Lower leg skin (tissue), 4 donors: ENCODE results near the gene CYLD. TPM values are rescaled to one million over a fixed set of nuclear protein-coding genes. Genes with fewer than 3 reads are reported as not detected.

Experiments
- DNase-seq, 2 donors: peaks; one replicate each; pipeline ENCODE4 v3.0.0-alpha.2; 2019; ENCODE audit warnings: low spot score in 2 of 2
- H3K4me3 ChIP-seq: fragments of 200-600 bp; sonication (generic); 2 replicates; pipeline ENCODE4 v1.5.1; 2017; ENCODE audit warnings: mild to moderate bottlenecking, low read depth; ENCODE audit not compliant: poor library complexity, severe bottlenecking
- CTCF ChIP-seq, 3 donors: fragments of 450-650 bp; IDR thresholded peaks; one replicate each; pipeline ENCODE4 v1.5.1; 2016; ENCODE audit warnings: antibody characterized with exemption in 3 of 3, mild to moderate bottlenecking in 3 of 3, moderate library complexity in 2 of 3
- POLR2A ChIP-seq, 2 donors: fragments of 450-650 bp; IDR thresholded peaks; one replicate each; pipeline ENCODE4 v1.6.1; 2016 to 2017; ENCODE audit warnings: antibody characterized with exemption in 2 of 2, mild to moderate bottlenecking in 1 of 2, moderate library complexity in 1 of 2
- WGBS, 2 donors: methylation state at CpG; one replicate each; pipeline ENCODE4 v1.1.5; 2018; 5-methylcytosine and 5-hydroxymethylcytosine counted together
- intact Hi-C: fragments of 100-400 bp; cut with DNase I; formaldehyde crosslinking; loops from one replicate; pipeline ENCODE4 v1.15.0; 2023; ENCODE audit warnings: low total_unique reads
- total RNA-seq, 4 donors: library from RNA; depleted of rRNA; stranded (reverse); fragments of >200 nt; gene quantifications; one replicate each; pipeline ENCODE4 v1.1.0, GENCODE V29; 2016

CYLD gene
- total RNA-seq, 4 donors from 2014 or later, result 35.8 to 50.3 (median 41.8) TPM

GRCh38 chr16:50834701-50835100 is 92.8 kb downstream of the CYLD start:
- no peak overlapping the region for H3K4me3 ChIP-seq
- WGBS, 2 donors, result 94 to 100% methylated on average over 4 of the region's 4 CpGs
- peak in 1 of 2 donors; percentile 36 for DNase-seq
- TF ChIP-seq CTCF (IDR thresholded peaks at IDR 0.05) (no peak), POLR2A (IDR thresholded peaks at IDR 0.05) (no peak)
- intact Hi-C loops, result no loop called here

- 48 to 61% methylated on average over 10 of the region's 10 CpGs for WGBS, 2 donors
- intact Hi-C loops, result no loop called here
- peak in 1 of 2 donors; percentile 66 for DNase-seq
- TF ChIP-seq CTCF (IDR thresholded peaks at IDR 0.05) (no peak), POLR2A (IDR thresholded peaks at IDR 0.05) (no peak)
- H3K4me3 ChIP-seq, result no peak overlapping the region
These were observed 93.6 kb downstream of the CYLD start for GRCh38 chr16:50835358-50836060.

GRCh38 chr16:50836121-50836621 is 94.3 kb downstream of the CYLD start:
- no peak for TF ChIP-seq CTCF (IDR thresholded peaks at IDR 0.05)
- TF ChIP-seq POLR2A (IDR thresholded peaks at IDR 0.05), result no peak
- DNase-seq, result peak in 1 of 2 donors; percentile 61

GRCh38 chr16:50837324-50837723 is 95.4 kb downstream of the CYLD start:
- TF ChIP-seq POLR2A (IDR thresholded peaks at IDR 0.05) (no peak), CTCF (IDR thresholded peaks at IDR 0.05) (no peak)
- H3K4me3 ChIP-seq, result no peak overlapping the region
- intact Hi-C loops, result no loop called here
- 83 to 84% methylated on average over 2 of the region's 2 CpGs for WGBS, 2 donors
- DNase-seq, result peak in 1 of 2 donors; percentile 31

More at GRCh38 chr16:50836121-50836621, 94.3 kb downstream of the CYLD start:
- 35 to 40% methylated on average over 10 of the region's 10 CpGs for WGBS, 2 donors
- intact Hi-C loops, result no loop called here
- H3K4me3 ChIP-seq, result no peak overlapping the region

- no peak for DNase-seq
- WGBS, 2 donors, result 49 to 61% methylated on average over 2 of the region's 2 CpGs
- intact Hi-C loops, result no loop called here
- no peak for TF ChIP-seq POLR2A (IDR thresholded peaks at IDR 0.05)
- no peak for TF ChIP-seq CTCF (IDR thresholded peaks at IDR 0.05)
- no peak overlapping the region for H3K4me3 ChIP-seq
These were observed 96.3 kb downstream of the CYLD start for GRCh38 chr16:50838165-50838564.
